Endothelial cell of umbilical vein (primary cell): ENCODE results near the gene PTBP2. TPM values are rescaled to one million over a fixed set of nuclear protein-coding genes. Genes with fewer than 3 reads are reported as not detected.

Experiments
- BruUV-seq: library from RNA; stranded (reverse); fragments of 400-500 nt; replicated peaks from 2 replicates; lab custom pipeline; 2021; lab: Mats Ljungman, UMichigan
- CTCF ChIA-PET: fragments of 300-600, 350-600 bp; sonication (Branson Sonifier 250); formaldehyde crosslinking; loops from one replicate; lab custom pipeline; 2021; ENCODE audit warnings: antibody characterized with exemption, inconsistent platforms; lab: Charles Lee
- POLR2A ChIA-PET: fragments of 300-600, 350-600 bp; sonication (Branson Sonifier 250); formaldehyde crosslinking; loops from one replicate; lab custom pipeline; 2021; ENCODE audit warnings: antibody characterized with exemption, inconsistent platforms; lab: Charles Lee
- DNase-seq: peaks from one replicate; pipeline ENCODE4 v3.0.0-alpha.2; 2011; ENCODE audit warnings: low read depth, low spot score
- FAIRE-seq: peaks from 2 replicates; lab custom pipeline; 2011; peaks lifted over from hg19 to GRCh38; lab: Jason Lieb, UNC
- H2AFZ ChIP-seq: 2 replicates; pipeline ENCODE4 v1.6.0; 2012; ENCODE audit warnings: low read depth, low read length, control low read depth, inconsistent platforms
- H3K27ac ChIP-seq: 2 replicates; pipeline ENCODE4 v1.5.1; 2011; ENCODE audit warnings: low read depth, mild to moderate bottlenecking, control low read depth, low read length, moderate library complexity; ENCODE audit not compliant: insufficient read depth
- H3K27me3 ChIP-seq, 2 experiments: 2 replicates each; pipeline versions ENCODE4 v1.6.0 to v1.6.1; 2011; ENCODE audit warnings: low read length in 2 of 2, mixed read lengths in 1 of 2; ENCODE audit not compliant: control insufficient read depth in 2 of 2, insufficient read depth in 2 of 2
- H3K36me3 ChIP-seq, 2 experiments: 2 replicates in 1 of 2; 3 replicates in 1 of 2; pipeline ENCODE4 v1.5.1; 2011; ENCODE audit warnings: low read length in 2 of 2, mild to moderate bottlenecking in 1 of 2, moderate library complexity in 1 of 2; ENCODE audit not compliant: control insufficient read depth in 2 of 2, insufficient read depth in 2 of 2; ENCODE audit errors: extremely low read depth in 1 of 2
- H3K4me1 ChIP-seq: 3 replicates; pipeline ENCODE4 v1.5.1; 2011; ENCODE audit warnings: mild to moderate bottlenecking, low read length; ENCODE audit not compliant: control insufficient read depth, insufficient read depth; ENCODE audit errors: extremely low read depth
- H3K4me2 ChIP-seq: 2 replicates; pipeline ENCODE4 v1.6.1; 2011; ENCODE audit warnings: low read length, control low read depth, mixed read lengths; ENCODE audit not compliant: insufficient read depth
- H3K4me3 ChIP-seq, 3 experiments: fragments of 200-600 bp in 1 of 3; sonication (generic), shearing (Covaris generic) in 1 of 3; replicated peaks in 1 of 3; 2 replicates each; pipeline ENCODE4 v1.5.1; 2011 to 2016; ENCODE audit warnings: control low read depth in 3 of 3, low read length in 3 of 3, mild to moderate bottlenecking in 2 of 3, inconsistent platforms in 1 of 3, low read depth in 1 of 3, moderate library complexity in 1 of 3; ENCODE audit not compliant: insufficient read depth in 1 of 3
- H3K79me2 ChIP-seq: 2 replicates; pipeline ENCODE4 v1.6.0; 2012; ENCODE audit warnings: low read length, inconsistent platforms; ENCODE audit not compliant: control insufficient read depth, insufficient read depth
- H3K9ac ChIP-seq: replicated peaks from 2 replicates; pipeline ENCODE3; 2011; ENCODE audit warnings: low read length, control low read depth; ENCODE audit not compliant: insufficient read depth; ENCODE audit errors: extremely low read depth
- H3K9me1 ChIP-seq: replicated peaks from 3 replicates; pipeline ENCODE4 v1.6.0; 2011; ENCODE audit warnings: mild to moderate bottlenecking, low read length; ENCODE audit not compliant: control insufficient read depth, insufficient read depth; ENCODE audit errors: extremely low read depth
- H3K9me3 ChIP-seq: replicated peaks from 2 replicates; pipeline ENCODE4 v1.5.1; 2012; ENCODE audit warnings: low read length, inconsistent platforms; ENCODE audit not compliant: control insufficient read depth, insufficient read depth
- H4K20me1 ChIP-seq: replicated peaks from 2 replicates; pipeline ENCODE3; 2011; ENCODE audit warnings: mild to moderate bottlenecking, low read length; ENCODE audit not compliant: control insufficient read depth, insufficient read depth; ENCODE audit errors: extremely low read depth
- EZH2 ChIP-seq: IDR thresholded peaks from 2 replicates; pipeline ENCODE4 v1.6.1; 2012; ENCODE audit warnings: borderline replicate concordance, low read depth, mild to moderate bottlenecking, moderate library complexity, low read length, inconsistent platforms; ENCODE audit not compliant: severe bottlenecking
- FOS ChIP-seq: IDR thresholded peaks from 2 replicates; pipeline ENCODE4 v1.6.1; 2011; ENCODE audit warnings: mild to moderate bottlenecking, low read length, moderate library complexity, borderline replicate concordance; ENCODE audit not compliant: insufficient read depth
- JUN ChIP-seq: IDR thresholded peaks from 2 replicates; pipeline ENCODE4 v1.6.1; 2011; ENCODE audit warnings: borderline replicate concordance, low read depth; ENCODE audit not compliant: insufficient read length, insufficient read depth
- MYC ChIP-seq: IDR thresholded peaks from one replicate; pipeline ENCODE4 v1.6.1; 2011; ENCODE audit warnings: mild to moderate bottlenecking, low read depth, low read length
- POLR2AphosphoS5 ChIP-seq: IDR thresholded peaks from 2 replicates; pipeline ENCODE4 v1.6.1; 2012; ENCODE audit warnings: low read depth, mild to moderate bottlenecking, control low read depth, low read length, moderate library complexity; ENCODE audit not compliant: insufficient read depth
- dilution Hi-C: fragments of 300-500 bp; cut with MboI; formaldehyde crosslinking; loops from one replicate; pipeline ENCODE4 v1.15.0; 2019; ENCODE audit warnings: low sequenced_read_pairs; ENCODE audit not compliant: extremely low pct_ligation_motif_present
- intact Hi-C: fragments of 100-400 bp; cut with micrococcal nuclease; formaldehyde crosslinking; loops from one replicate; pipeline ENCODE4 v1.10.0; 2022
- polyA plus RNA-seq, 4 experiments: library from polyadenylated mRNA; depleted of rRNA in 3 of 4; stranded (reverse) in 3 of 4; unstranded in 1 of 4; fragments of >200 nt; gene quantifications; 2 replicates each; pipeline versions ENCODE4 v1.2.1 to v1.2.3, GENCODE V29; 2011 to 2012; ENCODE audit warnings: missing spikeins in 1 of 4
- total RNA-seq: library from RNA; stranded (reverse); gene quantifications from 2 replicates; pipeline ENCODE4 v1.2.3, GENCODE V29; 2021
- TF ChIP-seq, protein P1 (sequence below): IDR thresholded peaks from 2 replicates; pipeline ENCODE4 v1.6.1; 2011; ENCODE audit not compliant: insufficient read depth, insufficient read length
- TF ChIP-seq, protein P2 (sequence below), 2 donors: IDR thresholded peaks; 1 replicate in 1 of 2; 2 replicates in 1 of 2; pipeline ENCODE4 v1.5.1; 2011; ENCODE audit warnings: low read length in 2 of 2, mild to moderate bottlenecking in 2 of 2, moderate library complexity in 2 of 2, control low read depth in 1 of 2, inconsistent platforms in 1 of 2, low read depth in 1 of 2; ENCODE audit not compliant: insufficient read depth in 1 of 2; ENCODE audit errors: extremely low read depth in 1 of 2

Gene PTBP2
- total and polyA plus RNA-seq, 2 donors (not counting 3 experiments of a cell fraction or from before 2014, with no cell fraction given): 7.7 to 27.0 TPM

DNA sequence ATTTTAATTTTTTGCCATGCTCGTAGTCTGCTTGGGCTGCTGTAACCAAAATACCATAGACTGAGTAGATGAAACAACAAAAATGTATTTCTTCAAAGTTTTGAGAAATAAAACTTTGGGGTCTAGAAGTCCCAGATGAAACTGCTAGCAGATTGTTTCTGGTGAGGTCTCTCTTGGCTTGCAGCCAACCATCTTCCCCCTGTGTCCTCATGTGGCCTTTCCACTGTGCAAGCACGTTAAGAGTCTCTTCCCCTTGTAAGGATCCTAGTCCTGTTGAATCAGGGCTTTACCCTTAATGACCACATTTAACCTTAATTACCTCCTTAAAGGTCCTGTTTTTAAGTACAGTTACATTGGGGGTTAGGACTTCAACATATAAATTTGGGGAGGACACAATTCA lies 86.6 kb downstream of the PTBP2 start:
- BruUV-seq: no TSS peak
- Histone ChIP-seq H3K4me3 (no peak overlapping the region), H3K27me3 (no peaks in the 10 kb centered on the region), H3K9ac (no peak overlapping the region), H3K4me1 (peaks cover 16% of the 10 kb centered on the region), H2AFZ (no peak overlapping the region), H3K79me2 (peaks cover 9% of the 10 kb centered on the region), H3K9me1 (no peaks in the 10 kb centered on the region), H3K9me3 (no peaks in the 10 kb centered on the region), H3K27ac (no peak overlapping the region), H3K36me3 (peaks cover under 1 to 15% of the 10 kb centered on the region in 2 experiments), H4K20me1 (no peaks in the 10 kb centered on the region), H3K4me2 (no peak overlapping the region)
- TF ChIP-seq POLR2AphosphoS5 (no peak), MYC (no peak), FOS (no peak), EZH2 (no peak), JUN (no peak)
- TF ChIP-seq, protein P1, sequence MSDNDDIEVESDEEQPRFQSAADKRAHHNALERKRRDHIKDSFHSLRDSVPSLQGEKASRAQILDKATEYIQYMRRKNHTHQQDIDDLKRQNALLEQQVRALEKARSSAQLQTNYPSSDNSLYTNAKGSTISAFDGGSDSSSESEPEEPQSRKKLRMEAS: no peak
- TF ChIP-seq, protein P2, sequence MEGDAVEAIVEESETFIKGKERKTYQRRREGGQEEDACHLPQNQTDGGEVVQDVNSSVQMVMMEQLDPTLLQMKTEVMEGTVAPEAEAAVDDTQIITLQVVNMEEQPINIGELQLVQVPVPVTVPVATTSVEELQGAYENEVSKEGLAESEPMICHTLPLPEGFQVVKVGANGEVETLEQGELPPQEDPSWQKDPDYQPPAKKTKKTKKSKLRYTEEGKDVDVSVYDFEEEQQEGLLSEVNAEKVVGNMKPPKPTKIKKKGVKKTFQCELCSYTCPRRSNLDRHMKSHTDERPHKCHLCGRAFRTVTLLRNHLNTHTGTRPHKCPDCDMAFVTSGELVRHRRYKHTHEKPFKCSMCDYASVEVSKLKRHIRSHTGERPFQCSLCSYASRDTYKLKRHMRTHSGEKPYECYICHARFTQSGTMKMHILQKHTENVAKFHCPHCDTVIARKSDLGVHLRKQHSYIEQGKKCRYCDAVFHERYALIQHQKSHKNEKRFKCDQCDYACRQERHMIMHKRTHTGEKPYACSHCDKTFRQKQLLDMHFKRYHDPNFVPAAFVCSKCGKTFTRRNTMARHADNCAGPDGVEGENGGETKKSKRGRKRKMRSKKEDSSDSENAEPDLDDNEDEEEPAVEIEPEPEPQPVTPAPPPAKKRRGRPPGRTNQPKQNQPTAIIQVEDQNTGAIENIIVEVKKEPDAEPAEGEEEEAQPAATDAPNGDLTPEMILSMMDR (IDR thresholded peaks at IDR 0.05; ENCODE audit: extremely low read depth in 1 of 2, insufficient read depth in 1 of 2, low read depth in 1 of 2, low read length in 2 of 2): no peak
- CTCF ChIA-PET: no interaction called here
- dilution Hi-C loops (no loop called here), intact Hi-C loops (loop anchor here (10.0 kb wide), 1 partner anchor 433 kb away; no protein-coding TSS in a partner anchor)
- DNase-seq (peak; percentile 21), FAIRE-seq (no peak)
- POLR2A ChIA-PET: no interaction called here
